HG03378 (cell line): ENCODE results near the gene GIMAP4.
"Not testable (repeated sequence)": the region's sequence is repeated elsewhere in the genome, so short reads cannot be mapped to it uniquely, and the experiment has no call there.

Source experiments
- ATAC-seq: cut with Tn5 transposase; IDR thresholded peaks from one replicate; pipeline ENCODE4 v1.9.1; 2021; ENCODE audit warnings: mild to moderate bottlenecking, moderate library complexity; ENCODE audit not compliant: unreplicated experiment

Gene GIMAP4

GRCh38 chr7:150567169-150567568 lies at the start of gene GIMAP4:
Gene GIMAP4 (plus strand): TSS chr7:150567390. CDS start chr7:150569902, 2,512 bp downstream.
- no peak for ATAC-seq

- no peak for ATAC-seq
Measured at GRCh38 chr7:150519310-150519709, 47.9 kb upstream of the GIMAP4 start.

DNA sequence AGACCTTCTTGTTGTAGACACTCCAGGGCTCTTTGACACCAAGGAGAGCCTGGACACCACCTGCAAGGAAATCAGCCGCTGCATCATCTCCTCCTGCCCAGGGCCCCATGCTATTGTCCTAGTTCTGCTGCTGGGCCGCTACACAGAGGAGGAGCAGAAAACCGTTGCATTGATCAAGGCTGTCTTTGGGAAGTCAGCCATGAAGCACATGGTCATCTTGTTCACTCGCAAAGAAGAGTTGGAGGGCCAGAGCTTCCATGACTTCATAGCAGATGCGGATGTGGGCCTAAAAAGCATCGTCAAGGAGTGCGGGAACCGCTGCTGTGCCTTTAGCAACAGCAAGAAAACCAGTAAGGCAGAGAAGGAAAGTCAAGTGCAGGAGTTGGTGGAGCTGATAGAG lies 47.0 kb upstream of the GIMAP4 start:
- ATAC-seq, result no peak

- not testable (repeated sequence) for ATAC-seq
Measured at GRCh38 chr7:150522931-150523330, 44.3 kb upstream of the GIMAP4 start.

GRCh38 chr7:150524018-150524417 lies 43.2 kb upstream of the GIMAP4 start:
- no peak for ATAC-seq

DNA sequence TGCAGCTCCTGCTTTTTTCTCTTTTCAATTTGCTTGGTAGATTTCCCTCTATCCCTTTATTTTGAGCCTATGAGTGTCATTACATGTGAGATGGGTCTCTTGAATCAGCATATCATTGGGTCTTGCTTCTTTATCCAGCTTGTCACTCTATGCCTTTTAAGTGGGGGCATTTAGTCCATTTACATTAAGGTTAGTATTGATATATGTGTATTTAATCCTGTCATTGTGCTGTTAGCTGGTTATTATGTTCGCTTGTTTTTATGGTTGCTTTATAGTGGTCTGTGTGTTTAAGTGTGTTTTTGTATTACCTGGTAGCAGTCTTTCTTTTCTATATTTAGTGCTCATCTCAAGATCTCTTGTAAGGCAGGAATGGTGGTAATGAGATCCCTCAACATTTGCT lies 35.5 kb upstream of the GIMAP4 start:
- ATAC-seq, result no peak

- no peak for ATAC-seq
Measured at GRCh38 chr7:150538259-150538658, 28.9 kb upstream of the GIMAP4 start.

DNA sequence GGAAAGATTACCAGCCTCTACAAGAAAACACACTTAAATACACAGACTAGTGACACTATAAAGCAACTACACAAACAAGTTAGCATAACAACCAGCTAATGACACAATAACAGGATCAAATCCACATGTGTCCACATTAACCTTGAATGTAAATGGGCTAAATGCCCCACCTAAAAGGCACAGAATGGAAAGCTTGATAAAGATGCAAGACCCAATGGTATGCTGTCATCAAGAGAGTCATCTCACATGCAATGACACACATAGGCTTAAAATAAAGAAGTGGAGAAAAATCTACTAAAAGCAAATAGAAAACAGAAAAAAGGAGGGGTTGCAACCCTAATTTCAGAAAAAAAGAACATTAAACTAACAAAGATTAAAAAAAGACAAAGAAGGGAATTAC lies 14.0 kb upstream of the GIMAP4 start:
- no peak for ATAC-seq

- no peak for ATAC-seq
Measured at GRCh38 chr7:150556521-150557138, 10.6 kb upstream of the GIMAP4 start.

GRCh38 chr7:150560486-150560885 lies 6.7 kb upstream of the GIMAP4 start:
- no peak for ATAC-seq

GRCh38 chr7:150562919-150563318 lies 4.3 kb upstream of the GIMAP4 start:
- ATAC-seq, result no peak

DNA sequence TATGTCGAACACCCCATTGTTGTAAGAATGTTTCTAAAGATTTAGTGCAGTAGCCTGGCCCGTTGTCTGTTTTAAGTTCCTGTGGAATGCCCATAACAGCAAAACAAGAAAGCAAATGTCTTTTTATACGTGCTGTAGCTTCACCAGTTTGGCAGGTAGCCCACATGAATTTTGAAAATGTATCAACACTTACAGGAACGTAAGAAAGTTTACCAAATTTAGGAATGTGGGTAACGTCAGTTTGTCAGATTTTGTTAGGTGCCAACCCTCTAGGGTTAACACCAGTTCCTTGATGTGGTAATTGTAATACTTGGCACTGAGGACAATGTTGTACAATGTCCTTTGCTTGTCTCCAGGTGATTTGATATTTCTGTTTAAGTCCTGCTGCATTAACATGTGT lies 3.2 kb upstream of the GIMAP4 start:
- no peak for ATAC-seq

DNA sequence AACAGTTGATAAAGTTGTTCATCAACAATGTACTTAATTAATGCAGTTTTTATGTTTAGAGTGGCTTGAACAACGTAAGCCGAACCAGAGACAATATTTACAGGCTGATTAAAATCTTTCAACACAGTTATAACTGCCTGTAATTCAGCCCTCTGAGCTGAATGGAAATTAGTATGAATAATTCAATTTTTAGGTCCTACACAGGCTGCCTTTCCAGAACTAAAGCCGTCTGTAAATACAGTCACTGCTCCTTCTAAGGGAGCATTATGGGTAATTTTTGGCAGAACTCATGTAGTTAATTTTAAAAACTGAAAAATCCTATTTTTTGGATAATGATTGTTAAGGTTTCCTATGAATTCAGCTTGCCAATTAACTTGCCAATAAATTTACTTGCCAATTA lies 2.6 kb upstream of the GIMAP4 start:
- ATAC-seq, result no peak

DNA sequence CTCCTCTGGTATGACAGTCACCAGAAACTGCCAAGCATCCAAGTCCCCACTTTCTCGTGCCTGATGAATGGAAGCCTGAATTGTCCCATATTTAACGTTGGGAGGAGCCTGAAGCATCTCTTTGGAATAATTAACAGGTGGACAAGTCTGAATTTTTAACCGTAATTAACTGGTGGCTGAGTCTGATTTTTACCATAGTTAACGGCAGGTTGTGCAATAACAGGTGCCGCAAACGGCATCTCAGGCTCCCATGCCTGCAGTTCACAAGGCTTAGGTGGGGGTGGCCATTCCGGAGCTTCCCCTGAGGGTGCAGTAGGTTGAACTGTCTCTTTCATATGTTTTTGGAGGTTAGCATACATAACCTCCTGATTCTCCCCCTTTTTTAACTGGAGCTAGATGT lies 2.0 kb upstream of the GIMAP4 start:
- no peak for ATAC-seq

GRCh38 chr7:150566123-150566522 lies 1.1 kb upstream of the GIMAP4 start:
- ATAC-seq, result no peak

GRCh38 chr7:150566572-150566971 lies 618 bp upstream of the GIMAP4 start:
- ATAC-seq, result no peak

DNA sequence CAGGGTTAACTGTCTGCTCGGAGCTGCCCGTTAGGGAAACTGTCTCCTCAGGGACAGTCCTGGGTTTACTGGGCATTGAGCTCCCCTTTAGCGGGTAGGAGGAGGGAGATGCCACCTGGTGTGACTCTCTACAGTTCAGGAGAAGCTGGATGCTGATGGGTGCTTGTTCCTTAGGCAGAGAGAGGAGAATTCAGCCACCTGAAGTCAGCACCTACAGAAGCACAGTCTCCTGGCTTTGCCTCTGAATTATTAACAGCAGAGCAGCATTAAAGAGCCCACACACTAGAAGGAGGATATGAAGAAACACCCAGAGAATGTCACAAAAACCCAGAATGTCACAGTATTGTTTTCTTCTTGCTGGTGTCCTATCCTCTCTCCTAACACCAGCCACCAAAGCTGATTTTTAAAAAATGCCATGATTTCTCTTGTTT lies 696 bp downstream of the GIMAP4 start:
- ATAC-seq, result no peak

GRCh38 chr7:150568714-150569113 lies 1.5 kb downstream of the GIMAP4 start:
- no peak for ATAC-seq

- no peak for ATAC-seq
Measured at GRCh38 chr7:150569245-150569955, 2.2 kb downstream of the GIMAP4 start.

DNA sequence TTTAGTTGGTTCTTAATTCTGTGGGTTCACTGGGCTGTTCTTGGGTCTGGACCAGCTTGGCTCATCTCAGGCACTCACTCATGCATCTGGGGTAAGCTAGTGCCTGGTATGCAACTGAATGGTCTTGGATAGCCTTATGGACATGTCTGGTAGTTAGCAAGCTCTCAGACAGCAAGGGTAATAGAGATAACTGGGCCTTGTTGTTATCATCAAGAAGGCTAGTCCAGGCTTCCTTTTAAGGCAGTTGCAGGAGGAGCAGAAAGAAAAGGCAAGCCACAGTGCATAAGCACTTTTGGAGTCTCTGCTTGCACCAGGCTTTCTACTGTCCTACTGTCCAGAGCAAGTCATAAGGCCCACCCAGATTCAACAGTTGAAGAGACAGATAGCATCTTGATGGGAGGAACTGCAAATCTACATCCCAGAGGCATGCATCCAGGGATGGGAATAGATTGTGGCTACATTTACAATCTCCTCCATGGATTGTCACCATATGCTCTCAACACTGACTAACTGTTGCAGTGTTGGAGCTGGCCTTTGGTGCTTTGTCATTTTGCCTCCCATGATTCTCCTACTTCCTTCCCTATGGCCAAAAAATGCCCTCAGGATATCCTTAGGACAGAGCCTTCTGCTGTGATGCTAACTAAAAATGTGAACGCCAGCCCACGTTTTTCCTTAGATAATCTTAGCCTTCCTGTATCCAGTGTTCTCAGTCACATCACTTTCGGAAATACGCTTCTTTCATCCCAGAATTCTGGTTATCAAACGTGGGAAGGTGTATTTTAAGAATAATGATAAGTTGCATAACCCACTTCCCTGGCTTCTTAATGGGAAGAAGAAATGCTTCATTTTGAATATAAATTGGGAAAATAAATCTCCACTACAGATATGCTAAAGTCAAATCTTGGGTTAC lies 3.6 kb downstream of the GIMAP4 start:
- ATAC-seq, result no peak

DNA sequence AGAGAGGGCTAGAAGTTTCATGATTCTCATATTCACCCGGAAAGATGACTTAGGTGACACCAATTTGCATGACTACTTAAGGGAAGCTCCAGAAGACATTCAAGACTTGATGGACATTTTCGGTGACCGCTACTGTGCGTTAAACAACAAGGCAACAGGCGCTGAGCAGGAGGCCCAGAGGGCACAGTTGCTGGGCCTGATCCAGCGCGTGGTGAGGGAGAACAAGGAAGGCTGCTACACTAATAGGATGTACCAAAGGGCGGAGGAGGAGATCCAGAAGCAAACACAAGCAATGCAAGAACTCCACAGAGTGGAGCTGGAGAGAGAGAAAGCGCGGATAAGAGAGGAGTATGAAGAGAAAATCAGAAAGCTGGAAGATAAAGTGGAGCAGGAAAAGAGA lies 5.3 kb downstream of the GIMAP4 start:
- ATAC-seq, result no peak
